OCI-LY3 (cell line): Measurements from ENCODE around the gene TACC2.
A peak's percentile ranks its signal among the peaks of the same experiment; 100 is the strongest.

Experiments used
- H2AFZ ChIP-seq: fragments of 200-600, 300-600 bp; shearing (Covaris generic); 2 replicates; pipeline ENCODE4 v1.6.0; 2014; ENCODE audit warnings: antibody characterized with exemption, low read depth, low read length
- H3K27ac ChIP-seq: fragments of 200-600, 300-600 bp; sonication (generic); 2 replicates; pipeline ENCODE4 v1.5.1; 2014; ENCODE audit warnings: mild to moderate bottlenecking, low read length, moderate library complexity, mixed read lengths
- H3K27me3 ChIP-seq: fragments of 200-600, 300-600 bp; sonication (generic); 2 replicates; pipeline ENCODE4 v1.6.1; 2014; ENCODE audit warnings: low read depth, low read length, mixed read lengths
- H3K36me3 ChIP-seq: fragments of 200-600, 300-600 bp; sonication (generic); replicated peaks from 2 replicates; pipeline ENCODE3; 2014; ENCODE audit warnings: low read depth, low read length, mixed read lengths
- H3K4me1 ChIP-seq: fragments of 300-600, 200-600 bp; sonication (generic); 2 replicates; pipeline ENCODE4 v1.6.1; 2014; ENCODE audit warnings: low read length, mixed read lengths
- H3K4me2 ChIP-seq: fragments of 200-600, 300-600 bp; sonication (generic); 2 replicates; pipeline ENCODE4 v1.6.1; 2014; ENCODE audit warnings: low read length, mixed read lengths
- H3K4me3 ChIP-seq: fragments of 300-600, 200-600 bp; sonication (generic); 2 replicates; pipeline ENCODE4 v1.5.1; 2014; ENCODE audit warnings: antibody characterized with exemption, mild to moderate bottlenecking, low read length, moderate library complexity
- H3K79me2 ChIP-seq: fragments of 300-600, 200-600 bp; shearing (Covaris generic); 2 replicates; pipeline ENCODE4 v1.6.1; 2014; ENCODE audit warnings: mild to moderate bottlenecking, low read length, mixed read lengths
- H3K9ac ChIP-seq: fragments of 300-600, 200-600 bp; shearing (Covaris generic); 2 replicates; pipeline ENCODE4 v1.6.0; 2014; ENCODE audit warnings: mild to moderate bottlenecking, low read length, moderate library complexity
- H3K9me3 ChIP-seq: fragments of 200-600, 300-600 bp; shearing (Covaris generic); 2 replicates; pipeline ENCODE4 v1.6.1; 2014; ENCODE audit warnings: low read length, mixed read lengths; ENCODE audit not compliant: insufficient read depth
- H4K20me1 ChIP-seq: fragments of 200-600, 300-600 bp; sonication (generic); 2 replicates; pipeline ENCODE4 v1.6.1; 2016; ENCODE audit warnings: low read length, mixed read lengths; ENCODE audit not compliant: insufficient read depth
- EZH2phosphoT487 ChIP-seq: fragments of 200-600 bp; shearing (Covaris generic); IDR thresholded peaks from 2 replicates; pipeline ENCODE4 v1.6.1; 2018; ENCODE audit warnings: antibody characterized with exemption, mixed run types, low read depth
- TF ChIP-seq, protein P1 (sequence below): fragments of 200-600, 300-600 bp; sonication (generic); IDR thresholded peaks from 2 replicates; pipeline ENCODE4 v1.5.1; 2014; ENCODE audit warnings: antibody characterized with exemption, low read length, low read depth

Gene TACC2

DNA sequence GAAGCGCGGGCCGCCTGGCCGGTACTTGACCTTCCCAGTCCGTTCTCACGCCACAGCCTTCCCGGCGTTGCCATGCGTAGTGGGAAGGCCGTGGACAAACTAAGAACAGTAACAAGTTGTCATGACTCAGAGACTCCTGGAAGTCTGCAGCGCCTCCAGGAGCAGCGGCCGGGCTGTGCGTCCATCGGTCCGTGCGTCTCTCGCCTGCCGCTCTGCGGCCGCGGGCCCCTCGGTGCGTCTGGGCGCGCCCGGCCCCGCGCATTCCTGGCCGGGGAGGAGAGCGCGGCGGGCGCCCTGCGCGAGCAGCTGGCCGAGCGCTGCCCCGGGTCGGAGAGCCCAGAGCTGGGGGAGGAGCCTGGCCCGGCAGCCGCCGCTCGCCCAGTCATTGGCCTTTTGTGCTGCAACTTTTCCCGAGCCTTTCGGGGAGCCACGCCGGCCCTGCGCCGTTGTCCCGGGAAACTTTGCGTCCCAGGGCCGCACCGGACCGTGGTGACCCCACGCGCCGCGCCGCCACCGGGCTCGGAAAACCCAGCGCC, 123.7 kb downstream of the TACC2 start:
- H2AFZ ChIP-seq, result no peak overlapping the region

DNA sequence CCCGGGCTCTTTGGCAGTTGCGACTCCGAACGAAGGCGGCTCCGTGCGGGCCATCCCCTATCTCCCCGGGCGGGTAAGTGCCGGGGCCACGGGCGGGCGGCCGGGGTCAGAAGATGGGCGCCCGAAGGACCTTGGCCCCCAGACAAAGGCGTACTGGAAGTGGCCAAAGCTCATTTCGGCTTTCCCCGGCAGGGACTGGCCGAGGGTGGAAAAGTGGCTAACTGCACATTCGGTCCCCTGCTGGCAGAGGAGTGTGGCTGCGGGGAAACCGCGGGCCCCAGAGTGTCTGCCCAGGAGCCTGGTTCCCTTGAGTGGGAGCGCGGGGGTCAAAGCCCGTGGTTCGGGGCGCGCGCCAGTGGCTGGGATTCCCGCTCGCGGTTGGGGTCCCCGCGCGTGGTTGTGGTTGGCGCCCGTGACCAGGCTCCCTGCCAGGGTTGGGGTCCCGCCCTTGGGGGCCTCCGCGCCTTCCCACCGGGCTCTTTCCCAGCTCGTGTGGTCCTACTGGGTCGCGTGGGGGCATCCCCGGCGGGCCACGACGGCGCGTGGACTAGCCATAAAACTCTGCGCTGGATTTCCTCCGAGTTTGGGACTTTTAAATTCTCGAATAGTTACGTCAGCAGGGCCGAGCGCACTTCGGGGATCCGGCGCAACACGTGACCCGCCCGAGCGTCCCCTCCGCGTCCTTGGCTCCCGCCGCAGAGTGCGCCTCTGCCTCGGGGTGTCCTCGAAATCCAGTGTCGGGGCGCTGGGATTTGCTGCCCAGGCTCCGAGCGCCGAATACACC, 124.4 kb downstream of the TACC2 start:
- no peaks in the 10 kb centered on the region for H4K20me1 ChIP-seq

More for the DNA sequence above, 123.7 kb downstream of the TACC2 start:
- no peaks in the 10 kb centered on the region for H3K36me3 ChIP-seq
- no peaks in the 10 kb centered on the region for H3K27me3 ChIP-seq
- H3K4me2 ChIP-seq, result peak overlapping the region; percentile 46; the same call in 1 of the 2 replicates
- no peak overlapping the region for H3K4me3 ChIP-seq
- no peak overlapping the region for H3K9ac ChIP-seq
- peaks cover 10% of the 10 kb centered on the region for H3K4me1 ChIP-seq
- H4K20me1 ChIP-seq, result no peaks in the 10 kb centered on the region
- no peaks in the 10 kb centered on the region for H3K79me2 ChIP-seq
- TF ChIP-seq, protein P1, sequence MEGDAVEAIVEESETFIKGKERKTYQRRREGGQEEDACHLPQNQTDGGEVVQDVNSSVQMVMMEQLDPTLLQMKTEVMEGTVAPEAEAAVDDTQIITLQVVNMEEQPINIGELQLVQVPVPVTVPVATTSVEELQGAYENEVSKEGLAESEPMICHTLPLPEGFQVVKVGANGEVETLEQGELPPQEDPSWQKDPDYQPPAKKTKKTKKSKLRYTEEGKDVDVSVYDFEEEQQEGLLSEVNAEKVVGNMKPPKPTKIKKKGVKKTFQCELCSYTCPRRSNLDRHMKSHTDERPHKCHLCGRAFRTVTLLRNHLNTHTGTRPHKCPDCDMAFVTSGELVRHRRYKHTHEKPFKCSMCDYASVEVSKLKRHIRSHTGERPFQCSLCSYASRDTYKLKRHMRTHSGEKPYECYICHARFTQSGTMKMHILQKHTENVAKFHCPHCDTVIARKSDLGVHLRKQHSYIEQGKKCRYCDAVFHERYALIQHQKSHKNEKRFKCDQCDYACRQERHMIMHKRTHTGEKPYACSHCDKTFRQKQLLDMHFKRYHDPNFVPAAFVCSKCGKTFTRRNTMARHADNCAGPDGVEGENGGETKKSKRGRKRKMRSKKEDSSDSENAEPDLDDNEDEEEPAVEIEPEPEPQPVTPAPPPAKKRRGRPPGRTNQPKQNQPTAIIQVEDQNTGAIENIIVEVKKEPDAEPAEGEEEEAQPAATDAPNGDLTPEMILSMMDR, result no peak
- no peak for TF ChIP-seq EZH2phosphoT487
- H3K9me3 ChIP-seq, result no peaks in the 10 kb centered on the region
- no peak overlapping the region for H3K27ac ChIP-seq

DNA sequence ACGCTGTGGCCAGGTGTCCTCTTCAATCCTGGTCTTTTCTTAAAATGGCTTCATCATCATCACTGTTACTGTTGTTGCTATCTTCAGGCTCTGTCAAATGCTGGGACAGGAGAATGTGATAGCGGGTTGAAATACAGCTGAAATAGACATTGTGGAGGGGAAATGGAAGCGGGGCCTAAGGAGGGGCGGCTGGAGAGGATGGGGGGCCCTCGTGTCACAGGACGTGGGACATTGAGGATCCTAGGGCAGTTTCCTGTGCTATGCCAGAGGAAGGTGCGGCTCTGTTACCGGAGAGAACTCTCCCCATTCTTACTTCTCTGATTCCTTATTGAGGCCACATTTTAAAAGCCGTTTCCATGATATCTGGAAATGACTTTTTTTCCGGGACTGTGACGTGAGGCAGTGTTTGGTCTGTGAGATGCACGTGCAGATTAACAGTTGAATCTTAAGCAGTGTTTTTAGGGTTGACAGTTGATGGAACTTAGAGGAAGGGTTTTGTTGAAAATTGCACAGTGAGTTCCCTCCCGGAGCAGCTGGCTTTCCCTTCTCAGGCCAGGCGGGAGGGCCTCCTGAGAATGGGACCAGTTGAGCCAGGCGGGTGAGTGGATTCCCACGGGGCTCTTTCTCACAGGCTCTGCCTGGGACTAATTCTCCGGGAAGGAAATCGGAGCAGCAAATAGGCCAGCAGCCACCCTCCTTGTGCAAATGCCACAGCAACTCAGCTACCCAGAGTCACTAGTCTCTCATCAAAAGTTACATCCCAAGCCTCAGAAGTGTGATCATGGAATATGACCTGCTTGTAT, 125.2 kb downstream of the TACC2 start:
- no peak overlapping the region for H3K27ac ChIP-seq
- no peak overlapping the region for H3K9ac ChIP-seq
- no peak overlapping the region for H3K4me2 ChIP-seq
- no peaks in the 10 kb centered on the region for H3K79me2 ChIP-seq
- no peak overlapping the region for H3K4me3 ChIP-seq
- no peaks in the 10 kb centered on the region for H3K27me3 ChIP-seq
- H3K36me3 ChIP-seq, result no peaks in the 10 kb centered on the region
- no peak overlapping the region for H2AFZ ChIP-seq
- peaks cover 10% of the 10 kb centered on the region for H3K4me1 ChIP-seq
- H4K20me1 ChIP-seq, result no peaks in the 10 kb centered on the region
- no peak for TF ChIP-seq EZH2phosphoT487
- TF ChIP-seq, protein P1, result no peak
- no peaks in the 10 kb centered on the region for H3K9me3 ChIP-seq

More for the DNA sequence above, 124.4 kb downstream of the TACC2 start:
- Histone ChIP-seq H3K79me2 (no peaks in the 10 kb centered on the region), H3K4me2 (no peak overlapping the region), H2AFZ (no peak overlapping the region), H3K4me1 (peaks cover 10% of the 10 kb centered on the region), H3K9ac (no peak overlapping the region), H3K36me3 (no peaks in the 10 kb centered on the region), H3K9me3 (no peaks in the 10 kb centered on the region), H3K27me3 (no peaks in the 10 kb centered on the region), H3K27ac (no peak overlapping the region), H3K4me3 (no peak overlapping the region)
- TF ChIP-seq, protein P1, result no peak
- no peak for TF ChIP-seq EZH2phosphoT487

DNA sequence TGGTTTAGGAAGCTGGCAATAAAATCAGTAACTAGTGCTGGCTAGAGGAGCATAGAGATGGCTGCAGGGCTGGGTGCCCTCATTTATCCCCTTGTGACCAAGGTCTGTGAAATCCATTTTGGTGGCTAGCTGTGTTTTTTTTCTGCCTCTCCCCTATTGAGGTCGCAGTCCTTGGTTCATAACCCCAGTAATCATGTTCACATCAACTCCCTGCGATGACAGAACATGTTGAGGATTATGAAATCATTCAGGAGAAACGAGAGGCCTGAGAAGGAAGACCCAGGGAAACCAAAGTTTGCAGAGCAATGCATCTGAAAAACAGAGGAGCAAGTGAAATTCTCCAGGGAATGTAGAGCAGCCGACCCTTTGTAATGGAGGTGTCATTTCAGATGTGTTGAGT, 126.9 kb downstream of the TACC2 start:
- no peaks in the 10 kb centered on the region for H4K20me1 ChIP-seq
- H3K9me3 ChIP-seq, result no peaks in the 10 kb centered on the region
- H3K36me3 ChIP-seq, result no peaks in the 10 kb centered on the region
- no peak overlapping the region for H3K9ac ChIP-seq
- H3K4me3 ChIP-seq, result no peak overlapping the region
- TF ChIP-seq, protein P1, result no peak
- no peak for TF ChIP-seq EZH2phosphoT487
- H3K4me2 ChIP-seq, result no peak overlapping the region
- peaks cover 10% of the 10 kb centered on the region for H3K4me1 ChIP-seq
- no peaks in the 10 kb centered on the region for H3K79me2 ChIP-seq
- H3K27me3 ChIP-seq, result no peaks in the 10 kb centered on the region
- no peak overlapping the region for H3K27ac ChIP-seq
- no peak overlapping the region for H2AFZ ChIP-seq
